OCI-LY1 (cell line): ENCODE measurements around the gene TMPRSS13.

Experiments used
- EZH2 ChIP-seq: fragments of 200-600 bp; sonication (generic), shearing (Covaris generic); IDR thresholded peaks from 2 replicates; pipeline ENCODE4 v1.8.0; 2017; ENCODE audit warnings: borderline replicate concordance, mixed run types, mild to moderate bottlenecking, antibody characterized with exemption, low read length, moderate library complexity, mixed read lengths
- TF ChIP-seq, protein P1 (sequence below): fragments of 200-600 bp; sonication (generic), shearing (Covaris generic); IDR thresholded peaks from 2 replicates; pipeline ENCODE4 v1.5.1; 2017; ENCODE audit warnings: mild to moderate bottlenecking, antibody characterized with exemption, low read length, moderate library complexity, mixed read lengths

DNA sequence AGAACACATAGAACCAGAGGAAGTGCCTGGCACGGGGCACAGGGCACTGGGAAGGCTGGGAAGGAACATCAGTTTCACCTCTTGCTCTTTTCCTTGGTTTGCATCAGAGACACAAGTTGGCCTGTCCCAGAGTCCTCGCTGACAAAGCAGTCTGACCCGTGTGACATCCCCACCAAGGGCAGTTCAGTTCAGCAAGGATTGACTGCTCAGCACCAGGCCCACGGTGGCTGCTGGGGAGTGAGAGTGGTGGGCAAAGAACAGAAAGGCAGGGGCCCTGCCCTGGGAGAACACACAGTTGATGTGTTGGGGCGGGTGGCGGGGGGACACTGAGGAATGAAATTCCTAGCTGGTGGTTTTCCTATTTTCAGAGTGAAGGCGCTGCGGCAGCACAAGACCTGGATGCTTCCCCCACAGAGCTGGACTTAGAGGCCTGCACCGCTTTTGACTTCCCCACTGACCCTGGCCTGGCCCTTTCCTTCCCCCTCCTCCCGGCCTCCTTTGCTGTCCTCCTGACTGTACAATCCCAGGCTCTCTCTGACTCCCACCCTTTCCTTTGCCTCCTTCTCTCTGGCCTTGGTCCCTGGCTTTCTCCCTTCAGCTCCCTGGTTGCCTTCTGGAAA is 2.2 kb upstream of the TMPRSS13 start:
- TF ChIP-seq, protein P1, sequence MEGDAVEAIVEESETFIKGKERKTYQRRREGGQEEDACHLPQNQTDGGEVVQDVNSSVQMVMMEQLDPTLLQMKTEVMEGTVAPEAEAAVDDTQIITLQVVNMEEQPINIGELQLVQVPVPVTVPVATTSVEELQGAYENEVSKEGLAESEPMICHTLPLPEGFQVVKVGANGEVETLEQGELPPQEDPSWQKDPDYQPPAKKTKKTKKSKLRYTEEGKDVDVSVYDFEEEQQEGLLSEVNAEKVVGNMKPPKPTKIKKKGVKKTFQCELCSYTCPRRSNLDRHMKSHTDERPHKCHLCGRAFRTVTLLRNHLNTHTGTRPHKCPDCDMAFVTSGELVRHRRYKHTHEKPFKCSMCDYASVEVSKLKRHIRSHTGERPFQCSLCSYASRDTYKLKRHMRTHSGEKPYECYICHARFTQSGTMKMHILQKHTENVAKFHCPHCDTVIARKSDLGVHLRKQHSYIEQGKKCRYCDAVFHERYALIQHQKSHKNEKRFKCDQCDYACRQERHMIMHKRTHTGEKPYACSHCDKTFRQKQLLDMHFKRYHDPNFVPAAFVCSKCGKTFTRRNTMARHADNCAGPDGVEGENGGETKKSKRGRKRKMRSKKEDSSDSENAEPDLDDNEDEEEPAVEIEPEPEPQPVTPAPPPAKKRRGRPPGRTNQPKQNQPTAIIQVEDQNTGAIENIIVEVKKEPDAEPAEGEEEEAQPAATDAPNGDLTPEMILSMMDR = no peak
- no peak for TF ChIP-seq EZH2
